Measurements from ENCODE around the gene LYL1. TPM values are rescaled to one million over a fixed set of nuclear protein-coding genes. Genes with fewer than 3 reads are reported as not detected.
A peak's percentile ranks its signal among the peaks of the same experiment; 100 is the strongest.

LYL1 gene
- total and polyA plus RNA-seq, 2 of the 13 experiments (the other 11 are each of a cell fraction or from before 2014, with no cell fraction given) = 0.75 to 0.92 TPM

DNA sequence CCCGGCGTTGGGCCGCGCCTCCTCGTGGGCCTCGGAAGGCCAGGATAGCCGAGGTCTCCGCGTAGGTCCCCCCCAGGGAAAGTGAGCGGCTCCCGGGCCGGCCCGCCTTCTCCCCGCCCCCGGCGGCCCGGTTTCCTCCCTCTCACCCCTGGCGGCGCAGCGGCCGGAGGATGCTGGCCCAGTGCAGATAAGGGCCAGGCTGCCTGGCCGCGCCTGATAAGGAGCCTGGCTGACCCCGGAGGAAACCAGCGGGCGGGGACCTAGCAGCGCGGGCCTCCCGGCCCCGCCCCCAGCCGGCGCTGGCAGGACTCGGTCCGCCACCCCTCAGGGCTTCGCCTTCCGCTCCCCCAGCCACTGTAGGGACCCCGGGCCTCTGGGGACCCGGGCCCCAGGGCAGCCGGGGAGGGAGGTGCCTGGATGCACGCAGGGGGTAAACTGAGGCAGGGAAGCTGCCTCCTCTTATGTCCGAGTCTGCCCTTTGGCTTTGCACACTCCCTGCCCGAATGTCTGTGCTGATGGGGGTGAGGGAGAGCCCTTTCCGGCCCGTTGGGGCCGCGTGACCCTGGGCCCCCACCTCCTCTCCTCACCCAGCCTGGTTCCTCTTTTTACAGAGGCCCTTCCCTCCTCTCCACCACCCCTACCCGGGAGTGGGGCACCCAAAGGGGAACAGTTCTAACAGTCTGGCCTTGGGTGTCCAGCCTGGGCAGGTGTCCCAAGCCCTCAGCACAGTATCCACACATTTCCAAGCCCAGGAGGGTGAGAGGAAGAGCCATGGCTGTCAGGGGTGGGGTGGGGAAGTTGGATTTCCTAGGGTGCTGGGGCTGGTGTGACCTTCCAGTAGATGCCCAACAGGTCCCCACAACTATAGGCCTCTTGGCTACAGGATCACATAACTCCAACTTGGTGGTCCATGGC is at the start of gene LYL1 (continued):
- TF ChIP-seq, protein P1, sequence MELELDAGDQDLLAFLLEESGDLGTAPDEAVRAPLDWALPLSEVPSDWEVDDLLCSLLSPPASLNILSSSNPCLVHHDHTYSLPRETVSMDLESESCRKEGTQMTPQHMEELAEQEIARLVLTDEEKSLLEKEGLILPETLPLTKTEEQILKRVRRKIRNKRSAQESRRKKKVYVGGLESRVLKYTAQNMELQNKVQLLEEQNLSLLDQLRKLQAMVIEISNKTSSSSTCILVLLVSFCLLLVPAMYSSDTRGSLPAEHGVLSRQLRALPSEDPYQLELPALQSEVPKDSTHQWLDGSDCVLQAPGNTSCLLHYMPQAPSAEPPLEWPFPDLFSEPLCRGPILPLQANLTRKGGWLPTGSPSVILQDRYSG (CRISPR knock-in tag; IDR thresholded peaks at IDR 0.05) = no peak
- TF ChIP-seq ZNF598 (CRISPR knock-in tag; IDR thresholded peaks at IDR 0.05; ENCODE audit: borderline replicate concordance) = no peak
- TF ChIP-seq, protein P2, sequence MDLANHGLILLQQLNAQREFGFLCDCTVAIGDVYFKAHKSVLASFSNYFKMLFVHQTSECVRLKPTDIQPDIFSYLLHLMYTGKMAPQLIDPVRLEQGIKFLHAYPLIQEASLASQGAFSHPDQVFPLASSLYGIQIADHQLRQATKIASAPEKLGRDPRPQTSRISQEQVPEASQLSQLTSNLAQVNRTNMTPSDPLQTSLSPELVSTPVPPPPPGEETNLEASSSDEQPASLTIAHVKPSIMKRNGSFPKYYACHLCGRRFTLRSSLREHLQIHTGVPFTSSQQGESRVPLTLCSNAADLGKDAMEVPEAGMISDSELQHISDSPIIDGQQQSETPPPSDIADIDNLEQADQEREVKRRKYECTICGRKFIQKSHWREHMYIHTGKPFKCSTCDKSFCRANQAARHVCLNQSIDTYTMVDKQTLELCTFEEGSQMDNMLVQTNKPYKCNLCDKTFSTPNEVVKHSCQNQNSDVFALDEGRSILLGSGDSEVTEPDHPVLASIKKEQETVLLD (CRISPR knock-in tag; IDR thresholded peaks at IDR 0.05; ENCODE audit: low read depth) = 0 out of 2 replicates have a peak, but pooled peaks have one; percentile 46
- TF ChIP-seq ZFX (CRISPR knock-in tag; IDR thresholded peaks at IDR 0.05; ENCODE audit: low read depth) = peak; percentile 21
- TF ChIP-seq, protein P3, sequence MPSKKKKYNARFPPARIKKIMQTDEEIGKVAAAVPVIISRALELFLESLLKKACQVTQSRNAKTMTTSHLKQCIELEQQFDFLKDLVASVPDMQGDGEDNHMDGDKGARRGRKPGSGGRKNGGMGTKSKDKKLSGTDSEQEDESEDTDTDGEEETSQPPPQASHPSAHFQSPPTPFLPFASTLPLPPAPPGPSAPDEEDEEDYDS (CRISPR knock-in tag; IDR thresholded peaks at IDR 0.05) = peak; percentile 23; the same call in 1 of the 2 replicates
- peak; percentile 84 for TF ChIP-seq ZFY (CRISPR knock-in tag; IDR thresholded peaks at IDR 0.05)
- peak; percentile 62; the same call in 1 of the 2 replicates for TF ChIP-seq RXRA (CRISPR knock-in tag; IDR thresholded peaks at IDR 0.05)
- TF ChIP-seq REXO4 (CRISPR knock-in tag; IDR thresholded peaks at IDR 0.05; ENCODE audit: borderline replicate concordance) = no peak
- TF ChIP-seq SAP130 (CRISPR knock-in tag; IDR thresholded peaks at IDR 0.05; ENCODE audit: low read depth) = peak; percentile 52; the same call in 1 of the 2 replicates
- TF ChIP-seq, protein P4, sequence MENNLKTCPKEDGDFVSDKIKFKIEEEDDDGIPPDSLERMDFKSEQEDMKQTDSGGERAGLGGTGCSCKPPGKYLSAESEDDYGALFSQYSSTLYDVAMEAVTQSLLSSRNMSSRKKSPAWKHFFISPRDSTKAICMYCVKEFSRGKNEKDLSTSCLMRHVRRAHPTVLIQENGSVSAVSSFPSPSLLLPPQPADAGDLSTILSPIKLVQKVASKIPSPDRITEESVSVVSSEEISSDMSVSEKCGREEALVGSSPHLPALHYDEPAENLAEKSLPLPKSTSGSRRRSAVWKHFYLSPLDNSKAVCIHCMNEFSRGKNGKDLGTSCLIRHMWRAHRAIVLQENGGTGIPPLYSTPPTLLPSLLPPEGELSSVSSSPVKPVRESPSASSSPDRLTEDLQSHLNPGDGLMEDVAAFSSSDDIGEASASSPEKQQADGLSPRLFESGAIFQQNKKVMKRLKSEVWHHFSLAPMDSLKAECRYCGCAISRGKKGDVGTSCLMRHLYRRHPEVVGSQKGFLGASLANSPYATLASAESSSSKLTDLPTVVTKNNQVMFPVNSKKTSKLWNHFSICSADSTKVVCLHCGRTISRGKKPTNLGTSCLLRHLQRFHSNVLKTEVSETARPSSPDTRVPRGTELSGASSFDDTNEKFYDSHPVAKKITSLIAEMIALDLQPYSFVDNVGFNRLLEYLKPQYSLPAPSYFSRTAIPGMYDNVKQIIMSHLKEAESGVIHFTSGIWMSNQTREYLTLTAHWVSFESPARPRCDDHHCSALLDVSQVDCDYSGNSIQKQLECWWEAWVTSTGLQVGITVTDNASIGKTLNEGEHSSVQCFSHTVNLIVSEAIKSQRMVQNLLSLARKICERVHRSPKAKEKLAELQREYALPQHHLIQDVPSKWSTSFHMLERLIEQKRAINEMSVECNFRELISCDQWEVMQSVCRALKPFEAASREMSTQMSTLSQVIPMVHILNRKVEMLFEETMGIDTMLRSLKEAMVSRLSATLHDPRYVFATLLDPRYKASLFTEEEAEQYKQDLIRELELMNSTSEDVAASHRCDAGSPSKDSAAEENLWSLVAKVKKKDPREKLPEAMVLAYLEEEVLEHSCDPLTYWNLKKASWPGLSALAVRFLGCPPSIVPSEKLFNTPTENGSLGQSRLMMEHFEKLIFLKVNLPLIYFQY (CRISPR knock-in tag; IDR thresholded peaks at IDR 0.05; ENCODE audit: borderline replicate concordance) = peak; percentile 74; the same call in 1 of the 2 replicates
- no peak for TF ChIP-seq KLF13 (CRISPR knock-in tag; IDR thresholded peaks at IDR 0.05)
- TF ChIP-seq, protein P5, sequence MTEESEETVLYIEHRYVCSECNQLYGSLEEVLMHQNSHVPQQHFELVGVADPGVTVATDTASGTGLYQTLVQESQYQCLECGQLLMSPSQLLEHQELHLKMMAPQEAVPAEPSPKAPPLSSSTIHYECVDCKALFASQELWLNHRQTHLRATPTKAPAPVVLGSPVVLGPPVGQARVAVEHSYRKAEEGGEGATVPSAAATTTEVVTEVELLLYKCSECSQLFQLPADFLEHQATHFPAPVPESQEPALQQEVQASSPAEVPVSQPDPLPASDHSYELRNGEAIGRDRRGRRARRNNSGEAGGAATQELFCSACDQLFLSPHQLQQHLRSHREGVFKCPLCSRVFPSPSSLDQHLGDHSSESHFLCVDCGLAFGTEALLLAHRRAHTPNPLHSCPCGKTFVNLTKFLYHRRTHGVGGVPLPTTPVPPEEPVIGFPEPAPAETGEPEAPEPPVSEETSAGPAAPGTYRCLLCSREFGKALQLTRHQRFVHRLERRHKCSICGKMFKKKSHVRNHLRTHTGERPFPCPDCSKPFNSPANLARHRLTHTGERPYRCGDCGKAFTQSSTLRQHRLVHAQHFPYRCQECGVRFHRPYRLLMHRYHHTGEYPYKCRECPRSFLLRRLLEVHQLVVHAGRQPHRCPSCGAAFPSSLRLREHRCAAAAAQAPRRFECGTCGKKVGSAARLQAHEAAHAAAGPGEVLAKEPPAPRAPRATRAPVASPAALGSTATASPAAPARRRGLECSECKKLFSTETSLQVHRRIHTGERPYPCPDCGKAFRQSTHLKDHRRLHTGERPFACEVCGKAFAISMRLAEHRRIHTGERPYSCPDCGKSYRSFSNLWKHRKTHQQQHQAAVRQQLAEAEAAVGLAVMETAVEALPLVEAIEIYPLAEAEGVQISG (CRISPR knock-in tag; IDR thresholded peaks at IDR 0.05) = peak; percentile 11; the same call in 1 of the 2 replicates
- TF ChIP-seq ETV5 (CRISPR knock-in tag; IDR thresholded peaks at IDR 0.05; ENCODE audit: borderline replicate concordance) = 0 out of 2 replicates have a peak, but pooled peaks have one; percentile 21
- TF ChIP-seq FOXC1 (CRISPR knock-in tag; IDR thresholded peaks at IDR 0.05; ENCODE audit: borderline replicate concordance) = 0 out of 2 replicates have a peak, but pooled peaks have one; percentile 42
- peak; percentile 70; the same call in 1 of the 2 replicates for TF ChIP-seq TBX2 (CRISPR knock-in tag; IDR thresholded peaks at IDR 0.05; ENCODE audit: borderline replicate concordance)
- TF ChIP-seq, protein P6, sequence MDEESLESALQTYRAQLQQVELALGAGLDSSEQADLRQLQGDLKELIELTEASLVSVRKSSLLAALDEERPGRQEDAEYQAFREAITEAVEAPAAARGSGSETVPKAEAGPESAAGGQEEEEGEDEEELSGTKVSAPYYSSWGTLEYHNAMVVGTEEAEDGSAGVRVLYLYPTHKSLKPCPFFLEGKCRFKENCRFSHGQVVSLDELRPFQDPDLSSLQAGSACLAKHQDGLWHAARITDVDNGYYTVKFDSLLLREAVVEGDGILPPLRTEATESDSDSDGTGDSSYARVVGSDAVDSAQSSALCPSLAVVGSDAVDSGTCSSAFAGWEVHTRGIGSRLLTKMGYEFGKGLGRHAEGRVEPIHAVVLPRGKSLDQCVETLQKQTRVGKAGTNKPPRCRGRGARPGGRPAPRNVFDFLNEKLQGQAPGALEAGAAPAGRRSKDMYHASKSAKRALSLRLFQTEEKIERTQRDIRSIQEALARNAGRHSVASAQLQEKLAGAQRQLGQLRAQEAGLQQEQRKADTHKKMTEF (CRISPR knock-in tag; IDR thresholded peaks at IDR 0.05) = peak; percentile 58; the same call in 1 of the 2 replicates
